ENCODE data around the gene KRT20. TPM values are rescaled to one million over a fixed set of nuclear protein-coding genes. Genes with fewer than 3 reads are reported as not detected.
A peak's percentile ranks its signal among the peaks of the same experiment; 100 is the strongest.

KRT20 gene
- total and polyA plus RNA-seq, 2 of the 13 experiments (the other 11 are each of a cell fraction or from before 2014, with no cell fraction given) = 0.13 to 0.20 TPM

GRCh38 chr17:40903129-40903847, 18.2 kb upstream of the KRT20 start (continued):
- TF ChIP-seq PPARG (CRISPR knock-in tag; conservative IDR thresholded peaks at IDR 0.05) (peak; percentile 29; the same call in 1 of the 2 replicates), GTF2F1 (IDR thresholded peaks at IDR 0.05; ENCODE audit: low read length) (no peak), POLR2AphosphoS2 (IDR thresholded peaks at IDR 0.05; ENCODE audit: low read depth, low read length) (no peak), ZNF383 (CRISPR knock-in tag; IDR thresholded peaks at IDR 0.05; ENCODE audit: borderline replicate concordance) (0 out of 2 replicates have a peak, but pooled peaks have one; percentile 29), ZKSCAN5 (CRISPR knock-in tag; IDR thresholded peaks at IDR 0.05) (no peak), NFKBIZ (CRISPR knock-in tag; IDR thresholded peaks at IDR 0.05) (no peak; the same call in 1 of the 2 replicates), SMAD3 (CRISPR knock-in tag; IDR thresholded peaks at IDR 0.05) (no peak), GABPA (IDR thresholded peaks at IDR 0.05; ENCODE audit: low read depth, low read length) (no peak), GABPA (CRISPR knock-in tag; IDR thresholded peaks at IDR 0.05; ENCODE audit: low read depth) (0 out of 2 replicates have a peak, but pooled peaks have one; percentile 6), ZC3H13 (CRISPR knock-in tag; IDR thresholded peaks at IDR 0.05) (no peak), ELF3 (CRISPR knock-in tag; IDR thresholded peaks at IDR 0.05) (peak; percentile 78), ZSCAN20 (CRISPR knock-in tag; IDR thresholded peaks at IDR 0.05; ENCODE audit: borderline replicate concordance) (no peak), FOSL2 (CRISPR knock-in tag; IDR thresholded peaks at IDR 0.05) (peak; percentile 94), PRPF4 (IDR thresholded peaks at IDR 0.05; ENCODE audit: low read depth, low read length, poor library complexity, severe bottlenecking) (peak; percentile 27), GFI1 (CRISPR knock-in tag; IDR thresholded peaks at IDR 0.05; ENCODE audit: borderline replicate concordance) (peak; percentile 90), MEF2D (CRISPR knock-in tag; IDR thresholded peaks at IDR 0.05) (0 out of 2 replicates have a peak, but pooled peaks have one; percentile 20), CC2D1A (CRISPR knock-in tag; IDR thresholded peaks at IDR 0.05) (no peak), RXRA (CRISPR knock-in tag; IDR thresholded peaks at IDR 0.05) (peak; percentile 40; the same call in 1 of the 2 replicates), ZNF225 (CRISPR knock-in tag; IDR thresholded peaks at IDR 0.05) (no peak), ZNF280D (CRISPR knock-in tag; IDR thresholded peaks at IDR 0.05) (0 out of 2 replicates have a peak, but pooled peaks have one; percentile 42), ZSCAN12 (CRISPR knock-in tag; IDR thresholded peaks at IDR 0.05) (no peak), ZNF772 (CRISPR knock-in tag; IDR thresholded peaks at IDR 0.05) (no peak; the same call in 1 of the 2 replicates), ZNF556 (CRISPR knock-in tag; IDR thresholded peaks at IDR 0.05; ENCODE audit: borderline replicate concordance) (peak; percentile 28; the same call in 1 of the 2 replicates), PBX2 (CRISPR knock-in tag; IDR thresholded peaks at IDR 0.05) (no peak)
- TF ChIP-seq, protein P1, sequence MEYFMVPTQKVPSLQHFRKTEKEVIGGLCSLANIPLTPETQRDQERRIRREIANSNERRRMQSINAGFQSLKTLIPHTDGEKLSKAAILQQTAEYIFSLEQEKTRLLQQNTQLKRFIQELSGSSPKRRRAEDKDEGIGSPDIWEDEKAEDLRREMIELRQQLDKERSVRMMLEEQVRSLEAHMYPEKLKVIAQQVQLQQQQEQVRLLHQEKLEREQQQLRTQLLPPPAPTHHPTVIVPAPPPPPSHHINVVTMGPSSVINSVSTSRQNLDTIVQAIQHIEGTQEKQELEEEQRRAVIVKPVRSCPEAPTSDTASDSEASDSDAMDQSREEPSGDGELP (IDR thresholded peaks at IDR 0.05; ENCODE audit: borderline replicate concordance, low read depth) = peak; percentile 60; the same call in 1 of the 2 replicates
- TF ChIP-seq, protein P2, sequence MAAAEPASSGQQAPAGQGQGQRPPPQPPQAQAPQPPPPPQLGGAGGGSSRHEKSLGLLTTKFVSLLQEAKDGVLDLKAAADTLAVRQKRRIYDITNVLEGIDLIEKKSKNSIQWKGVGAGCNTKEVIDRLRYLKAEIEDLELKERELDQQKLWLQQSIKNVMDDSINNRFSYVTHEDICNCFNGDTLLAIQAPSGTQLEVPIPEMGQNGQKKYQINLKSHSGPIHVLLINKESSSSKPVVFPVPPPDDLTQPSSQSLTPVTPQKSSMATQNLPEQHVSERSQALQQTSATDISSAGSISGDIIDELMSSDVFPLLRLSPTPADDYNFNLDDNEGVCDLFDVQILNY (CRISPR knock-in tag; conservative IDR thresholded peaks at IDR 0.05) = no peak

Measured in HepG2 (cell line).